ENCODE measurements around the gene LY6G6C.

Gene LY6G6C

DNA sequence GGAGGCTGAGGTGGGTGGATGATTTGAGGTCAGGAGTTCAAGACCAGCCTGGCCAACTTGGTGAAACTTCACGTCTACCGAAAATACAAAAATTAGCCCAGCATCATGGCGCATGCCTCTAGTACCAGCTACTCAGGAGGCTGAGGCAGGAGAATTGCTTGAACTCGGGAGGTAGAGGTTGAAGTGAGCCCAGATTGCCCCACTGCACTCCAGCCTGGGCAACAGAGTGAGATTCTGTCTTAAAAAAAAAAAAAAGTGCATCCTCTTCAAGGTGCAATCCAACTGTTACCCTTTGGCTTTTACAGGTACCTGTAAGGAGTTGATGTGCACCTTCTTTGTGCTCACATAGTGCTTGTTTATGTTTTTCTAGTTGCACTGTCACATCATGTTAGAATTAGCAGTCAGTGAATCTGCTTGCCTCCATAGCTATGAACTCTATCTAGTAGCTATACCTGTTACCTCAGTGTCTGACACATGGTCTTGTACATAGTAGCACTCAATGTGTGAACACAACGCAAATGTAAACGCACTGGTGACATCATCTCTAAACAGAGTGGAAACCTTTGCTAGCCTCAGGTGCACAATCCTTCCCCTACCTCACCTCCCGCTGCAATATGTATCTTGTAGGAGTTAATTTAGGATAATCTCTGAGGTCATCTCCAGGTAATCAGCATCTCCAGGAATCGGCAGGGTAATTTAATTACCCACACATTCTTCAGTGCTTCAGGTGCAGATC, 27.9 kb upstream of the LY6G6C start:
- peaks cover 21% of the 10 kb centered on the region for H3K4me1 Mint-ChIP-seq

DNA sequence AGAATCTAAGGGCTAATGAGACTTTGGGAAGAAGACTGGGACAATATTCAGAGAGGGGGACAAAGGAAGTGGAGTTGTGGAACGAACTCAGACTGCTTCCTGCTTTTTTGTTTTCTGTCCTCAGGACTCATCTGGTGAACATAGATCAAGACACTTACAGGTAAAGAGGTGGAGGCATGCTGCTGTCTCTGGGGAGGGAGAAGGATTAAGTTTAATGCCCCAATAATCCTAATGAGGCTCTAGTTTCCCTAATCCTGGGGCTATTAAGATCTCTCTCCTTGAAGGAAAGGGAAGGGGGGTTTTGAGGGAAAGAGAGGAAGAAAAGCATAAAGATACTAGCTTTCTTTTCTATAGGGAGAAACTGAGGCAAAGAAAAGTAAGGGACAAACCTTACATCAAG, 22.9 kb upstream of the LY6G6C start:
- TF ChIP-seq, protein P1, sequence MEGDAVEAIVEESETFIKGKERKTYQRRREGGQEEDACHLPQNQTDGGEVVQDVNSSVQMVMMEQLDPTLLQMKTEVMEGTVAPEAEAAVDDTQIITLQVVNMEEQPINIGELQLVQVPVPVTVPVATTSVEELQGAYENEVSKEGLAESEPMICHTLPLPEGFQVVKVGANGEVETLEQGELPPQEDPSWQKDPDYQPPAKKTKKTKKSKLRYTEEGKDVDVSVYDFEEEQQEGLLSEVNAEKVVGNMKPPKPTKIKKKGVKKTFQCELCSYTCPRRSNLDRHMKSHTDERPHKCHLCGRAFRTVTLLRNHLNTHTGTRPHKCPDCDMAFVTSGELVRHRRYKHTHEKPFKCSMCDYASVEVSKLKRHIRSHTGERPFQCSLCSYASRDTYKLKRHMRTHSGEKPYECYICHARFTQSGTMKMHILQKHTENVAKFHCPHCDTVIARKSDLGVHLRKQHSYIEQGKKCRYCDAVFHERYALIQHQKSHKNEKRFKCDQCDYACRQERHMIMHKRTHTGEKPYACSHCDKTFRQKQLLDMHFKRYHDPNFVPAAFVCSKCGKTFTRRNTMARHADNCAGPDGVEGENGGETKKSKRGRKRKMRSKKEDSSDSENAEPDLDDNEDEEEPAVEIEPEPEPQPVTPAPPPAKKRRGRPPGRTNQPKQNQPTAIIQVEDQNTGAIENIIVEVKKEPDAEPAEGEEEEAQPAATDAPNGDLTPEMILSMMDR (IDR thresholded peaks at IDR 0.05), result no peak
- DNase-seq, result no peak
- peak overlapping the region; percentile 5 for H3K4me3 Mint-ChIP-seq
- peaks cover 70% of the 10 kb centered on the region for H3K4me1 Mint-ChIP-seq
- peak overlapping the region; percentile 84 for H3K27ac Mint-ChIP-seq
- H3K27me3 Mint-ChIP-seq (ENCODE audit: low read depth, poor library complexity), result peaks cover 3% of the 10 kb centered on the region
- H3K9me3 Mint-ChIP-seq, result no peaks in the 10 kb centered on the region
- peaks cover 30% of the 10 kb centered on the region for H3K36me3 Mint-ChIP-seq (ENCODE audit: low read depth)

More for the DNA sequence above, 27.9 kb upstream of the LY6G6C start:
- Mint-ChIP-seq H3K27me3 (ENCODE audit: low read depth, poor library complexity) (no peaks in the 10 kb centered on the region), H3K36me3 (ENCODE audit: low read depth) (peaks cover 12% of the 10 kb centered on the region), H3K27ac (peak overlapping the region; percentile 46), H3K4me3 (no peak overlapping the region), H3K9me3 (no peaks in the 10 kb centered on the region)
- DNase-seq, result no peak
- TF ChIP-seq, protein P1 (IDR thresholded peaks at IDR 0.05), result no peak

DNA sequence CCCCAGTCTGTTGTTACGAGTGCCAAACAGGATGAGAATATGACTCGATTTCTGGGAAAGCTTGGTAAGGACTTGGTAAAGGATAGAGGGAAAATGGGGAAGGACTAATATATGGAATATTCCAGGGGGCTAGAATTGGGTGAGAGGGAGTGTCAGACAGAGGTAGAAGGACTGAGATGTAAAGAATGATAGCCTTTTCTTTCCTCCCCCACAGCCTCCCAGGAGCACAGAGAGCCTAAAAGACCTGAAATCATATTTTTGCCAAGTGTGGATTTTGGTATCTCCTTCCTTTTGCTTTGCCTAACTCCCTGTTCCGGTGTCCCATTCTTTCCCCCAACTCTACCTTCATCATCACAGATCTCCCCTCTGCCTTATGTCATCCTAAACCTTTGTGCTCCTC, 21.3 kb upstream of the LY6G6C start:
- H3K27me3 Mint-ChIP-seq (ENCODE audit: low read depth, poor library complexity), result peaks cover 3% of the 10 kb centered on the region
- TF ChIP-seq, protein P1 (IDR thresholded peaks at IDR 0.05), result no peak
- H3K4me3 Mint-ChIP-seq, result no peak overlapping the region
- H3K27ac Mint-ChIP-seq, result peak overlapping the region; percentile 87
- H3K36me3 Mint-ChIP-seq (ENCODE audit: low read depth), result peaks cover 30% of the 10 kb centered on the region
- H3K9me3 Mint-ChIP-seq, result no peaks in the 10 kb centered on the region
- DNase-seq, result no peak
- H3K4me1 Mint-ChIP-seq, result peaks cover 86% of the 10 kb centered on the region

DNA sequence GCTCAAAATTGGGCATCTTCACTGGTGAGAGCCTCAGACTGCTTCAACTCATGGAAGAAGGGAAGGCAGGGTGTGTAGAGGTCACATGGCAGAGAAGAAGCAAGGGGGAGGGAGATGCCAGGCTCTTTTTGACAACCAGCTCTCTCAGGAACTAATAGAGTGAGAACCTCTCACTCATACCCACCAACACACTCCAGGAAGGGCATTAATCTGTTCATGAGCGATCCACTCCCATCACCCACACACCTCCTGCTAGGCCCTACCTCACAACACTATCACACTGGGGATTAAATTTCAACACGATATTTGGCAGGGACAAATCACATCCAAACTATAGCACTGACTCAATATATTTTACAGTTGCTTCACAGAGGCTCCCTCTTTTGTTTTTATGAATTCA, 20.3 kb upstream of the LY6G6C start:
- Mint-ChIP-seq H3K36me3 (ENCODE audit: low read depth) (peaks cover 23% of the 10 kb centered on the region), H3K9me3 (no peaks in the 10 kb centered on the region), H3K27me3 (ENCODE audit: low read depth, poor library complexity) (peaks cover 3% of the 10 kb centered on the region), H3K4me3 (peak overlapping the region; percentile 37), H3K27ac (no peak overlapping the region), H3K4me1 (peaks cover 90% of the 10 kb centered on the region)
- TF ChIP-seq, protein P1 (IDR thresholded peaks at IDR 0.05), result no peak
- DNase-seq, result no peak

DNA sequence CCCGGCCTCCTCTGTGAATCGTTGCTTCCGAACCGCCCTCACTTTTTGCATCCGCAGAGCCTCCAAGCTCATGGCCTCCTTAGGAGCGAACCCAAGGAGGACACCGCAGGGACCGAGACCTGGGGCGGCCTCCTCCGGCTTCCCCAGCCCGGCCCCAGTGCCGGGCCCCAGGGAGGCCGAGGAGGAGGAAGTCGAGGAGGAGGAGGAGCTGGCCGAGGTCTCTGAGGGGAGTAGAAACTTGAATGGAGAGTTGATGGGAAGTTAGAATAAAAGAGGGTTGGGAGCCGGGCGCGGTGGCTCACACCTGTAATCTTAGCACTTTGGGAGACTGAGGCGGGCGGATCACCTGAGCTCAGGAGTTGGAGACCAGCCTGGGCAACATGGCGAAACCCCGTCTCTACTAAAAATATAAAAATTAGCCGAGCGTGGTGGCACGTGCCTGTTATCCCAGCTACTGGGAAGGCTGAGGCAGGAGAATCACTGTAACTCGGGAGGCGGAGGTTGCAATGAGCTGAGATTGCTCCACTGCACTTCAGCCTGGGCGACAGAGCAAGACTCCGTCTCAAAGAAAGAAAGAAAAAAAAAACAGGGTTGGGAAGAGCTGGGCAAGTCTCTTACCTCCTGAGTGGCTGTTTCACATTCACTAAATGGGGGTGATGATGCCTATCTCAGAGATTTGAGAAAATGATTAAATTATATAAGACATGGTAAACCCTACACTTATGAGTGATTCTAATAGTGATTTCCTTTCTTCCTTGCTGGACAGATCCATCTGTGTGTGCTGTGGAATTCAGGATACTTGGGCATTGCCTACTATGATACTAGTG, 19.1 kb upstream of the LY6G6C start:
- peak overlapping the region; percentile 98 for H3K4me3 Mint-ChIP-seq
- DNase-seq, result no peak
- peaks cover 22% of the 10 kb centered on the region for H3K36me3 Mint-ChIP-seq (ENCODE audit: low read depth)
- peaks cover 3% of the 10 kb centered on the region for H3K27me3 Mint-ChIP-seq (ENCODE audit: low read depth, poor library complexity)
- H3K4me1 Mint-ChIP-seq, result peaks cover 96% of the 10 kb centered on the region
- TF ChIP-seq, protein P1 (IDR thresholded peaks at IDR 0.05), result no peak
- no peak overlapping the region for H3K27ac Mint-ChIP-seq
- no peaks in the 10 kb centered on the region for H3K9me3 Mint-ChIP-seq
